SH-SY5Y (cell line): ENCODE results near the gene GPR150.

ENCODE experiments used
- GATA2 ChIP-seq: IDR thresholded peaks from 2 replicates; pipeline ENCODE4 v1.6.1; 2011; ENCODE audit warnings: mild to moderate bottlenecking, low read depth, low read length
- GATA3 ChIP-seq: IDR thresholded peaks from 2 replicates; pipeline ENCODE4 v1.6.1; 2011; ENCODE audit warnings: low read depth, mild to moderate bottlenecking, low read length, moderate library complexity

DNA sequence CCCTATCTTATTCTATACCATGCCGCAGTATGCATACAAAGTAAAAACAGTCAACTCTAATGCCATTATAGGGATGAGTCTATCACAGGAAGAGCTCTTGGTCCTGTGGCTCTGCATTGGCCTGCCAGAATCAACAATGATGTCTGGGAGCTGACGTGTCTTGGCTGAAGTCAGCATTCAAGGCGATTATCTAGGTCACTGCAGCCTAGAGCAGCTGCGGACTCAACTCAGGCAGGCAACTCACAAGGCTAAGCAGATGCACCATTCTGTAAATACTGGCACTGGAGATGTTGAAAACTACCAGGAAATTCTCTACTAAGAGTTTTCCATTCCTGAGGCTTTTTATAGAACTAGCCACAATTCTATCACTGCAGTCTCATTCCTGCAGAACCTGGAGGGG, 49.7 kb downstream of the GPR150 start:
- TF ChIP-seq GATA3 (no peak), GATA2 (no peak)
